GM12878 (cell line): Measurements from ENCODE around the gene GNG13. TPM values are rescaled to one million over a fixed set of nuclear protein-coding genes. Genes with fewer than 3 reads are reported as not detected.

Experiments
- ATAC-seq: fragments of 200-7000 bp; cut with Tn5 transposase; 3 replicates; pipeline ENCODE4 v1.9.1; 2020; ENCODE audit warnings: mild to moderate bottlenecking, moderate library complexity
- BruUV-seq: library from RNA; stranded (reverse); fragments of 400-500 nt; replicated peaks from 2 replicates; lab custom pipeline; 2021; lab: Mats Ljungman, UMichigan
- CTCF ChIA-PET: fragments of 300-600 bp; sonication (Branson Sonifier 250); formaldehyde crosslinking; extraction: SDS; loops from one replicate; lab custom pipeline; 2021; ENCODE audit warnings: inconsistent platforms; lab: Yijun Ruan, JAX
- POLR2A ChIA-PET: fragments of 350-600 bp; formaldehyde crosslinking; extraction: SDS; loops from one replicate; lab custom pipeline; 2021; ENCODE audit warnings: inconsistent platforms; lab: Charles Lee
- RAD21 ChIA-PET: fragments of 300-600 bp; sonication (Branson Sonifier 250); formaldehyde crosslinking; loops from one replicate; lab custom pipeline; 2023; ENCODE audit warnings: antibody characterized with exemption; ENCODE audit not compliant: unreplicated experiment; lab: Charles Lee
- SMC1A ChIA-PET: fragments of 300-600 bp; sonication (Branson Sonifier 250); formaldehyde crosslinking; loops from one replicate; lab custom pipeline; 2023; ENCODE audit not compliant: unreplicated experiment, uncharacterized antibody; lab: Charles Lee
- DNase-seq: peaks from one replicate; pipeline ENCODE4 v3.0.0-alpha.2; 2011; ENCODE audit warnings: low read depth, low spot score
- FAIRE-seq: peaks from 3 replicates; lab custom pipeline; 2011; peaks lifted over from hg19 to GRCh38; lab: Jason Lieb, UNC
- H2AFZ ChIP-seq: 2 replicates; pipeline ENCODE4 v1.6.0; 2011; ENCODE audit warnings: low read depth, low read length, control low read depth; ENCODE audit not compliant: control insufficient read depth
- H3K27ac ChIP-seq: 2 replicates; pipeline ENCODE4 v1.5.1; 2011; ENCODE audit warnings: control low read depth; ENCODE audit not compliant: control insufficient read depth, insufficient read depth
- H3K27me3 ChIP-seq, 2 experiments: replicated peaks in 1 of 2; 2 replicates each; pipeline versions ENCODE4 v1.6.0 to v1.6.1; 2011; ENCODE audit warnings: low read length in 1 of 2; ENCODE audit not compliant: control insufficient read depth in 2 of 2, insufficient read depth in 2 of 2
- H3K36me3 ChIP-seq, 2 experiments: 2 replicates each; pipeline ENCODE4 v1.5.1; 2011; ENCODE audit warnings: low read length in 1 of 2; ENCODE audit not compliant: control insufficient read depth in 2 of 2, insufficient read depth in 2 of 2
- H3K4me1 ChIP-seq: 2 replicates; pipeline ENCODE4 v1.6.1; 2011; ENCODE audit warnings: mild to moderate bottlenecking, low read length, moderate library complexity, mixed read lengths; ENCODE audit not compliant: control insufficient read depth, insufficient read depth
- H3K4me2 ChIP-seq: 2 replicates; pipeline ENCODE4 v1.6.0; 2011; ENCODE audit warnings: control low read depth; ENCODE audit not compliant: control insufficient read depth, insufficient read depth
- H3K4me3 ChIP-seq: fragments of 200-600 bp; sonication (generic); 2 replicates; pipeline ENCODE4 v1.5.1; 2016
- H3K79me2 ChIP-seq: 2 replicates; pipeline ENCODE4 v1.6.0; 2011; ENCODE audit warnings: low read length; ENCODE audit not compliant: control insufficient read depth, insufficient read depth
- H3K9ac ChIP-seq: 2 replicates; pipeline ENCODE4 v1.8.0; 2011; ENCODE audit warnings: low read length, control low read depth, mixed read lengths; ENCODE audit not compliant: control insufficient read depth, insufficient read depth
- H3K9me3 ChIP-seq: replicated peaks from 3 replicates; pipeline ENCODE4 v1.5.1; 2011; ENCODE audit warnings: mild to moderate bottlenecking, low read length; ENCODE audit not compliant: control insufficient read depth, insufficient read depth
- H4K20me1 ChIP-seq: 2 replicates; pipeline ENCODE4 v1.6.0; 2011; ENCODE audit not compliant: control insufficient read depth, insufficient read depth
- KAT2A ChIP-seq: conservative IDR thresholded peaks from 2 replicates; pipeline ENCODE4 v1.6.1; 2011; ENCODE audit warnings: low read depth, low read length; ENCODE audit not compliant: control insufficient read depth
- PKNOX1 ChIP-seq: fragments of 450-650 bp; IDR thresholded peaks from 2 replicates; pipeline ENCODE4 v1.6.1; 2016; ENCODE audit warnings: mild to moderate bottlenecking
- RAD21 ChIP-seq: IDR thresholded peaks from 2 replicates; pipeline ENCODE4 v1.6.1; 2011; ENCODE audit warnings: mild to moderate bottlenecking, low read depth, low read length, moderate library complexity; ENCODE audit not compliant: insufficient read depth
- ZNF217 ChIP-seq: fragments of 450-650 bp; IDR thresholded peaks from 2 replicates; pipeline ENCODE4 v1.6.1; 2017; ENCODE audit warnings: antibody characterized with exemption, mild to moderate bottlenecking
- WGBS: methylation state at CpG from one replicate; pipeline ENCODE4 v1.1.6; 2016; ENCODE audit warnings: low lambda C conversion rate; ENCODE audit not compliant: insufficient replicate concordance, insufficient coverage; ENCODE audit errors: missing lambda C conversion rate; 5-methylcytosine and 5-hydroxymethylcytosine counted together
- in situ Hi-C: fragments of 300-500 bp; cut with MboI; formaldehyde crosslinking; loops from 9 replicates; pipeline ENCODE4 v1.14.3; 2018; ENCODE audit warnings: mixed read lengths
- intact Hi-C: fragments of 100-400 bp; cut with micrococcal nuclease; formaldehyde crosslinking; loops from one replicate; pipeline ENCODE4 v1.14.2; 2022; ENCODE audit not compliant: unreplicated experiment
- polyA plus RNA-seq, 11 experiments: library from polyadenylated mRNA; depleted of rRNA in 4 of 11; unstranded in 6 of 11; stranded (reverse) in 5 of 11; fragments of >200 nt; fragmentation: Nextera tagmentation in 4 of 11; fragmentation: Illumina TruSeq in 1 of 11; extraction: Ambion mirVana in 4 of 11; extraction: Trizol in 1 of 11; gene quantifications; 1 replicate in 1 of 11; 2 replicates in 10 of 11; pipeline versions ENCODE4 v1.2.1 to v1.2.3, GENCODE V29; 2011 to 2016; ENCODE audit warnings: inconsistent platforms in 2 of 11, missing spikeins in 2 of 11, low read depth in 1 of 11
- total RNA-seq, 4 experiments: library from RNA; depleted of rRNA in 3 of 4; stranded (reverse); fragments of >200 nt in 3 of 4; fragmentation: Illumina TruSeq in 1 of 4; extraction: Trizol in 1 of 4; gene quantifications; 2 replicates each; pipeline versions ENCODE4 v1.2.1 to v1.2.3, GENCODE V29; 2013 to 2021

Gene GNG13
- total and polyA plus RNA-seq, 10 of the 15 experiments (the other 5 are each of a cell fraction or from before 2014, with no cell fraction given): not detected

- no peak for TF ChIP-seq RAD21
- TF ChIP-seq ZNF217: no peak
Measured at GRCh38 chr16:767743-768235, 32.7 kb downstream of the GNG13 start (continued).

GRCh38 chr16:766820-767640 is 33.5 kb downstream of the GNG13 start:
- ChIA-PET SMC1A (no interaction called here), CTCF (no interaction called here), RAD21 (no interaction called here), POLR2A (no interaction called here)
- Histone ChIP-seq H4K20me1 (no peaks in the 10 kb centered on the region), H3K4me1 (no peaks in the 10 kb centered on the region), H3K4me2 (no peak overlapping the region), H3K9ac (no peak overlapping the region), H2AFZ (no peak overlapping the region), H3K27ac (no peak overlapping the region), H3K36me3 (no peaks in the 10 kb centered on the region), H3K9me3 (no peaks in the 10 kb centered on the region), H3K79me2 (no peaks in the 10 kb centered on the region), H3K4me3 (no peak overlapping the region), H3K27me3 (no peaks in the 10 kb centered on the region)
- in situ Hi-C loops (no loop called here), intact Hi-C loops (no loop called here)
- no peak for TF ChIP-seq KAT2A
- TF ChIP-seq PKNOX1: no peak
- ATAC-seq: no peak
- no peak for FAIRE-seq
- no peak for DNase-seq
- 58% methylated on average over 28 of the region's 48 CpGs for WGBS
- no TSS peak for BruUV-seq
